Iris pigment epithelial cell (primary cell): ENCODE results near the gene RBMY1E.
"Not testable (repeated sequence)": the region's sequence is repeated elsewhere in the genome, so short reads cannot be mapped to it uniquely, and the experiment has no call there.

ENCODE experiments used
- DNase-seq: peaks from one replicate; pipeline ENCODE4 v3.0.0-alpha.2; 2011; ENCODE audit warnings: low read depth

The RBMY1E gene

DNA sequence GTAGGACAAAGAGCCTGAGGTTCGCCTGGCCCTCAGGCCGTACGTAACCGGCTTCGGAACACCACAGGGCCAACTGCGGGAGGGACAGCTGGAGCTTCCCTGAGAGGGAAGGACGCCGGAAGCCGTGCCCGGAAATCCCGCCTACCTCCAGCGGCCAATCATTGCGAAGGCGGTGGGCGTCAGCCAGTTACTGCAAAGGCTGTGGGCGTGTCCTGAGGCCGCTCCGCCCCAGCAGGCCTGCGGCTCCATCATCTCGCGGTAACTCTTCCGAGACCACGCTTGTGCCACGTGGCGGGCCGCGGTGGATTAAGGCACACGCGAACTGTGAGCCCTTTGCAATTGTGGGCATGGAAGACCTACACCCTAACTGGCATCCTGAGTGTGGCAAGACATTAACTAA is at the start of gene RBMY1E:
Gene RBMY1E, minus strand, starts transcription at position 101 of the 400 bp plus-strand sequence. CDS start 1,978 bp downstream, outside the sequence.
- DNase-seq, result not testable (repeated sequence)

DNA sequence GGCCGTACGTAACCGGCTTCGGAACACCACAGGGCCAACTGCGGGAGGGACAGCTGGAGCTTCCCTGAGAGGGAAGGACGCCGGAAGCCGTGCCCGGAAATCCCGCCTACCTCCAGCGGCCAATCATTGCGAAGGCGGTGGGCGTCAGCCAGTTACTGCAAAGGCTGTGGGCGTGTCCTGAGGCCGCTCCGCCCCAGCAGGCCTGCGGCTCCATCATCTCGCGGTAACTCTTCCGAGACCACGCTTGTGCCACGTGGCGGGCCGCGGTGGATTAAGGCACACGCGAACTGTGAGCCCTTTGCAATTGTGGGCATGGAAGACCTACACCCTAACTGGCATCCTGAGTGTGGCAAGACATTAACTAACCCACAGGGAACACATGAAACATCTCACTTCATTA is 23.4 kb downstream of the RBMY1E start, which contains the start of gene RBMY1D:
Gene RBMY1D, minus strand, starts transcription at position 101 of the 400 bp plus-strand sequence. CDS start 2,013 bp downstream, outside the sequence.
- not testable (repeated sequence) for DNase-seq

DNA sequence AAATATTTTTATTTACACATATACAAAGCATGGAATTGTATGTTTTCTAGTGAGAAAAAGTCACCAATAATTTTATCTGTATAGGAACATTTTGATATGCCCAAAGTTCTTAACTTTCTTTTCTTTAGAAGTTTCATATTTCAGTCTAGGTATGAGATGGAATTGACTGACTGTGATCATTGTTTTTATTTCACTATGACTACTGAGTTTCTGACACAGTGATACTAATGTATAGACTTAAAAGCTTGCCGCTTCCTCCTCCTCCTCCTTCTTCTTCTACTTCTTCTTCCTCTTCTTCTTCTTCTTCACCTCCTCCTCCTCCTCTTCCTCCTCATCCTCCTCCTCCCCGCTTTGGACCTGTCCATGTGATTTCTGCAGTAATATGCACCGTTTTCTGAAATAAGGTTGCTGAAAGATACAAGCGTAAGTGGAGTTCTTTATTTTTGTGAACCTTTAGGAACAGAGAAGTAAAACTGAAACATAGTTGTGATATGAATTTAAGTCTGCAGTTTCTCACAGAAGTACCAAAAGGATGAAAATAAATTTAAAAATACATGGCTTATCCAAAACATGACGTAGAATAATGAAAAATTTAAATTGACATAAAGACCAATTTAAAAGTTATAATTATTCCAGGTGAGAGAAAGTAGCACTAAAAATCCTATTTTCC is 48.3 kb downstream of the RBMY1E start:
- DNase-seq, result not testable (repeated sequence)
